Heart right ventricle (tissue), 16 donors: Measurements from ENCODE around the gene IRX4. TPM values are rescaled to one million over a fixed set of nuclear protein-coding genes. Genes with fewer than 3 reads are reported as not detected.

Experiments
- ATAC-seq, 8 donors: fragments of 200-7000 bp; cut with Tn5 transposase; one replicate each; pipeline ENCODE4 v1.9.1; 2020; ENCODE audit warnings: mild to moderate bottlenecking in 8 of 8, moderate library complexity in 8 of 8, moderate number of reproducible peaks in 1 of 8
- DNase-seq, 2 donors: peaks; one replicate each; pipeline ENCODE4 v3.0.0-alpha.2; 2020
- H3K27ac ChIP-seq, 10 donors: fragments of 200-600 bp; sonication (generic) in 2 of 10; one replicate each; pipeline versions ENCODE4 v1.5.0 to v1.8.0; 2020 to 2022; ENCODE audit warnings: mild to moderate bottlenecking in 3 of 10
- H3K27me3 ChIP-seq, 7 donors: fragments of 200-600 bp; one replicate each; pipeline ENCODE4 v1.8.0; 2021 to 2022; ENCODE audit warnings: mild to moderate bottlenecking in 2 of 7
- H3K36me3 ChIP-seq, 9 donors: fragments of 200-600 bp; sonication (generic) in 1 of 9; one replicate each; pipeline versions ENCODE4 v1.5.0 to v1.8.0; 2020 to 2022; ENCODE audit warnings: mild to moderate bottlenecking in 2 of 9
- H3K4me1 ChIP-seq, 9 donors: fragments of 200-600 bp; sonication (generic) in 1 of 9; one replicate each; pipeline versions ENCODE4 v1.5.0 to v1.8.0; 2020 to 2022; ENCODE audit warnings: mild to moderate bottlenecking in 4 of 9
- H3K4me3 ChIP-seq, 10 donors: fragments of 200-600 bp; sonication (generic) in 2 of 10; one replicate each; pipeline versions ENCODE4 v1.5.0 to v1.8.0; 2020 to 2022; ENCODE audit warnings: mild to moderate bottlenecking in 7 of 10, moderate library complexity in 2 of 10
- H3K9me3 ChIP-seq, 11 donors: fragments of 200-600 bp in 10 of 11; sonication (generic) in 2 of 11; one replicate each; pipeline versions ENCODE4 v1.5.0 to v1.8.0; 2013 to 2022; ENCODE audit warnings: mild to moderate bottlenecking in 2 of 11, control low read depth in 1 of 11, moderate library complexity in 1 of 11
- CTCF ChIP-seq, 9 donors: fragments of 200-600 bp; sonication (generic) in 2 of 9; IDR thresholded peaks; one replicate each; pipeline versions ENCODE4 v1.5.0 to v1.8.0; 2021 to 2022; ENCODE audit warnings: antibody characterized with exemption in 9 of 9, mild to moderate bottlenecking in 5 of 9, moderate library complexity in 1 of 9
- whole genome bisulfite sequencing, 2 donors: extraction: QIAGEN DNeasy Blood & Tissue Kit; methylation state at CpG; one replicate each; pipeline ENCODE4 v1.1.7; 2013; ENCODE audit warnings: inconsistent platforms in 1 of 2; 5-methylcytosine and 5-hydroxymethylcytosine counted together
- intact Hi-C, 10 donors: fragments of 100-400 bp; cut with DNase I; formaldehyde crosslinking; loops; one replicate each; pipeline versions ENCODE4 v1.11.1 to v1.14.2; 2022
- polyA plus RNA-seq, 2 donors: library from polyadenylated mRNA; stranded (reverse); fragments of 200-250 nt; gene quantifications; one replicate each; pipeline ENCODE4 v1.2.3, GENCODE V29; 2013
- total RNA-seq, 10 donors: library from RNA; stranded (reverse); fragmentation: NEBNext Ultra II Directional in 3 of 10; extraction: Animal tissue kit (Norgen Biotek cat#: 25700) in 3 of 10; gene quantifications; one replicate each; pipeline versions ENCODE4 v1.2.1 to v1.2.4, GENCODE V29; 2021 to 2023
- donor health status: Arrhythmogenic right ventricular cardiomyopathy.
- donor health status: ischemic (EF 13 %, LVEDD 7.1; RV severe dilation, severe dysfunction).
- donor health status: healthy with polysubstance abuse.
- donor health status: DM: no; HTN: yes; CAD: no.
- donor health status: DM: no; HTN: no; CAD: no.
- donor health status: ischemic (EF 25% LVEDD 6.9; RV normal size, moderate dysfunction).
- donor health status: ischemic (EF 25% LVEDD 5.7; RV mildly dilated, moderate dysfunction).
- donor health status: healthy.
- donor health status: DM: yes; HTN: yes; CAD: no.
- donor health status: Ischemic cardiomyopathy.
- donor health status: ischemic (EF 35%, LVEDD 5.7; RV mildly dilated, moderate dysfunction).
- donor health status: nonischemic (EF 11% LVEDD 7.7; RV severe dilation, severe dysfunction).
- donor health status: DM: yes; HTN: yes; CAD: no.
- donor health status: PGD.
- donor health status: ischemic (EF 29% LVEDD 5.4; RV normal size, mild dysfunction).
- donor health status: nonischemic (EF 23%, LVEDD 6.1; RV moderate dilation, normal function).

IRX4 gene
- total and polyA plus RNA-seq, 12 donors, result 6.1 to 19.1 (median 11.2) TPM

GRCh38 chr5:1919750-1920149, 37.0 kb upstream of the IRX4 start:
- no peak for ATAC-seq
- no peak for TF ChIP-seq CTCF (IDR thresholded peaks at IDR 0.05)
- Histone ChIP-seq H3K4me1 (no peaks in the 10 kb centered on the region), H3K27me3 (peaks cover 0 to 13% (median 9%) of the 10 kb centered on the region in 7 donors), H3K9me3 (peaks cover 0 to 2% (median 0%) of the 10 kb centered on the region in 11 donors), H3K36me3 (no peaks in the 10 kb centered on the region), H3K27ac (no peak overlapping the region), H3K4me3 (no peak overlapping the region)
- no peak for DNase-seq
- 76 to 87% methylated on average over 6 of the region's 6 CpGs for WGBS, 2 donors
- intact Hi-C loops, result no loop called here

- Histone ChIP-seq H3K27ac (no peak overlapping the region), H3K27me3 (peaks cover 0 to 12% (median 9%) of the 10 kb centered on the region in 7 donors), H3K9me3 (peaks cover 0 to 8% (median 0%) of the 10 kb centered on the region in 11 donors), H3K4me3 (no peak overlapping the region), H3K4me1 (no peaks in the 10 kb centered on the region), H3K36me3 (no peaks in the 10 kb centered on the region)
- intact Hi-C loops, result no loop called here
- DNase-seq, result no peak
- TF ChIP-seq CTCF (IDR thresholded peaks at IDR 0.05), result no peak
- no peak for ATAC-seq
- 76 to 79% methylated on average over 9 of the region's 9 CpGs for WGBS, 2 donors
Measured at GRCh38 chr5:1919209-1919566, 36.5 kb upstream of the IRX4 start.

- H3K4me1 ChIP-seq, result no peaks in the 10 kb centered on the region
- ATAC-seq (peak in 1 of 8 donors; percentile 24), DNase-seq (no peak)
- WGBS, 2 donors, result 79 to 85% methylated on average over 18 of the region's 18 CpGs
- no peak overlapping the region for H3K4me3 ChIP-seq
- intact Hi-C loops, result no loop called here
- no peaks in the 10 kb centered on the region for H3K36me3 ChIP-seq
- H3K9me3 ChIP-seq, result peaks cover 0 to 10% (median 0%) of the 10 kb centered on the region in 11 donors
- no peak overlapping the region for H3K27ac ChIP-seq
- TF ChIP-seq CTCF (IDR thresholded peaks at IDR 0.05), result no peak
- peaks cover 0 to 10% (median 3%) of the 10 kb centered on the region in 7 donors for H3K27me3 ChIP-seq
Measured at GRCh38 chr5:1918488-1919208, 35.9 kb upstream of the IRX4 start.

GRCh38 chr5:1917830-1918487, 35.2 kb upstream of the IRX4 start:
- intact Hi-C loops, result no loop called here
- DNase-seq, result no peak
- no peak for ATAC-seq
- peaks cover 0 to 10% (median 0%) of the 10 kb centered on the region in 11 donors for H3K9me3 ChIP-seq
- peaks cover 0 to 7% (median 0%) of the 10 kb centered on the region in 7 donors for H3K27me3 ChIP-seq
- 67 to 73% methylated on average over 13 of the region's 13 CpGs for WGBS, 2 donors
- no peaks in the 10 kb centered on the region for H3K4me1 ChIP-seq
- no peaks in the 10 kb centered on the region for H3K36me3 ChIP-seq
- no peak overlapping the region for H3K27ac ChIP-seq
- no peak for TF ChIP-seq CTCF (IDR thresholded peaks at IDR 0.05)
- no peak overlapping the region for H3K4me3 ChIP-seq
